Naive thymus-derived CD4-positive, alpha-beta T cell (primary cell): ENCODE data around the gene ZNF76. TPM values are rescaled to one million over a fixed set of nuclear protein-coding genes. Genes with fewer than 3 reads are reported as not detected.

ENCODE experiments used
- ATAC-seq: fragments of 150-1000 bp; cut with Tn5 transposase; 2 replicates; pipeline ENCODE4 v1.10.0; 2021; ENCODE audit warnings: mild to moderate bottlenecking, moderate library complexity
- CTCF ChIA-PET: fragments of 350-600 bp; sonication (Branson Sonifier 250); formaldehyde crosslinking; loops from one replicate; lab custom pipeline; 2021; ENCODE audit warnings: antibody characterized with exemption; lab: Charles Lee
- POLR2A ChIA-PET: fragments of 350-600 bp; sonication (Branson Sonifier 250); formaldehyde crosslinking; loops from one replicate; lab custom pipeline; 2021; ENCODE audit warnings: antibody characterized with exemption, inconsistent platforms; lab: Charles Lee
- DNase-seq, 9 donors: peaks; one replicate each; pipeline versions ENCODE4 v3.0.0 to v3.0.0-alpha.2; 2020 to 2022; ENCODE audit warnings: mixed read lengths in 1 of 9
- H3K27ac ChIP-seq: one replicate; pipeline ENCODE4 v1.7.0; 2013; ENCODE audit warnings: mild to moderate bottlenecking, low read depth, low read length, moderate library complexity
- H3K27me3 ChIP-seq, 2 donors: one replicate each; pipeline ENCODE4 v1.7.0; 2013; ENCODE audit warnings: low read length in 2 of 2, mild to moderate bottlenecking in 2 of 2, moderate library complexity in 2 of 2; ENCODE audit not compliant: control insufficient read depth in 2 of 2, insufficient read depth in 2 of 2
- H3K36me3 ChIP-seq, 3 experiments: 1 replicate in 2 of 3; 2 replicates in 1 of 3; pipeline ENCODE4 v1.7.0; 2013; ENCODE audit warnings: low read length in 3 of 3, mild to moderate bottlenecking in 3 of 3, moderate library complexity in 1 of 3; ENCODE audit not compliant: insufficient read depth in 3 of 3, control insufficient read depth in 2 of 3
- H3K4me1 ChIP-seq, 2 donors: one replicate each; pipeline ENCODE4 v1.7.0; 2013; ENCODE audit warnings: low read length in 2 of 2, mild to moderate bottlenecking in 2 of 2, moderate library complexity in 1 of 2; ENCODE audit not compliant: control insufficient read depth in 2 of 2, insufficient read depth in 2 of 2
- H3K4me3 ChIP-seq: 2 replicates; pipeline ENCODE4 v1.7.0; 2013; ENCODE audit warnings: mild to moderate bottlenecking, low read length
- H3K9me3 ChIP-seq, 3 experiments: 1 replicate in 2 of 3; 2 replicates in 1 of 3; pipeline ENCODE4 v1.7.0; 2013; ENCODE audit warnings: low read length in 3 of 3; ENCODE audit not compliant: control insufficient read depth in 2 of 3
- H3K27ac Mint-ChIP-seq, 9 donors: one replicate each; pipeline ENCODE4 v1.8.0; 2020 to 2022; ENCODE audit warnings: mixed read lengths in 9 of 9, mild to moderate bottlenecking in 8 of 9, moderate library complexity in 5 of 9, inconsistent platforms in 2 of 9
- H3K27me3 Mint-ChIP-seq, 5 donors: one replicate each; pipeline ENCODE4 v1.8.0; 2021 to 2022; ENCODE audit warnings: mixed read lengths in 5 of 5, mild to moderate bottlenecking in 1 of 5
- H3K36me3 Mint-ChIP-seq, 5 donors: one replicate each; pipeline ENCODE4 v1.8.0; 2020 to 2022; ENCODE audit warnings: mixed read lengths in 5 of 5, mild to moderate bottlenecking in 3 of 5, inconsistent platforms in 1 of 5
- H3K4me1 Mint-ChIP-seq, 7 donors: one replicate each; pipeline ENCODE4 v1.8.0; 2020 to 2022; ENCODE audit warnings: mixed read lengths in 7 of 7, mild to moderate bottlenecking in 3 of 7, inconsistent platforms in 1 of 7
- H3K4me3 Mint-ChIP-seq, 10 donors: one replicate each; pipeline ENCODE4 v1.8.0; 2020 to 2022; ENCODE audit warnings: mild to moderate bottlenecking in 10 of 10, mixed read lengths in 10 of 10, moderate library complexity in 6 of 10, inconsistent platforms in 2 of 10
- H3K9me3 Mint-ChIP-seq, 11 donors: one replicate each; pipeline ENCODE4 v1.8.0; 2020 to 2022; ENCODE audit warnings: mixed read lengths in 11 of 11, mild to moderate bottlenecking in 4 of 11, inconsistent platforms in 1 of 11, moderate library complexity in 1 of 11
- intact Hi-C, 2 donors: fragments of 100-400 bp; cut with micrococcal nuclease; formaldehyde crosslinking; loops; one replicate each; pipeline ENCODE4 v1.15.1; 2023
- polyA plus RNA-seq, 2 donors: library from polyadenylated mRNA; unstranded; fragments of 300-500 nt; fragmentation: Illumina TruSeq; gene quantifications; one replicate each; pipeline ENCODE4 v1.2.3, GENCODE V29; 2021
- total RNA-seq, 6 experiments: library from RNA in 5 of 6; stranded (reverse) in 5 of 6; gene quantifications; 1 replicate in 5 of 6; 2 replicates in 1 of 6; pipeline ENCODE4 v1.2.3 and lab custom pipeline; 2021 to 2026

Gene ZNF76
- total and polyA plus RNA-seq, 7 experiments from 2014 or later: 20.6 to 110 (median 76.1) TPM

DNA sequence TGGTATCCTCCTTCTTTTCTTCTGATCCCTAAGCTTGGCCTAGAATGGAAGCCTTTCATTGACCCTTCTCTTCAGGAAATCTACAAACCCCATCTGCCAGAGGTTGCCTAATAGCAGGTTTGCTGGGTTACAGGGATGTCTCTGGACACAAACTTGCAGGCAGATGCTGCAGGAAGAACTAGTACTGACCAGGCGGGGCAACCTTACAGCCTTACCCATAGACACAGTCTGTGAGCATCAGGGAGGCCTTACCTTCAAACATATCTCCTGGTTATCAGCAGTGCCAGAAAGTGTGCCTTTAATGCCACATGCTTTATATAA, 43.2 kb upstream of the ZNF76 start:
- no peak for ATAC-seq
- no peak overlapping the region for H3K27ac Mint-ChIP-seq
- intact Hi-C loops: no loop called here
- Histone ChIP-seq H3K27me3 (peaks cover 4 to 17% of the 10 kb centered on the region in 2 donors), H3K4me1 (no peaks in the 10 kb centered on the region), H3K36me3 (no peaks in the 10 kb centered on the region), H3K9me3 (no peaks in the 10 kb centered on the region), H3K27ac (no peak overlapping the region), H3K4me3 (no peak overlapping the region)
- peak overlapping the region in 1 of 10 donors; percentile 17 for H3K4me3 Mint-ChIP-seq
- ChIA-PET CTCF (no interaction called here), POLR2A (no interaction called here)
- no peak for DNase-seq
- H3K36me3 Mint-ChIP-seq: peaks cover 0 to 4% (median 0%) of the 10 kb centered on the region in 5 donors
- H3K9me3 Mint-ChIP-seq: no peaks in the 10 kb centered on the region
- H3K27me3 Mint-ChIP-seq: peaks cover 56 to 83% (median 64%) of the 10 kb centered on the region in 5 donors
- peaks cover 6 to 10% (median 7%) of the 10 kb centered on the region in 7 donors for H3K4me1 Mint-ChIP-seq

DNA sequence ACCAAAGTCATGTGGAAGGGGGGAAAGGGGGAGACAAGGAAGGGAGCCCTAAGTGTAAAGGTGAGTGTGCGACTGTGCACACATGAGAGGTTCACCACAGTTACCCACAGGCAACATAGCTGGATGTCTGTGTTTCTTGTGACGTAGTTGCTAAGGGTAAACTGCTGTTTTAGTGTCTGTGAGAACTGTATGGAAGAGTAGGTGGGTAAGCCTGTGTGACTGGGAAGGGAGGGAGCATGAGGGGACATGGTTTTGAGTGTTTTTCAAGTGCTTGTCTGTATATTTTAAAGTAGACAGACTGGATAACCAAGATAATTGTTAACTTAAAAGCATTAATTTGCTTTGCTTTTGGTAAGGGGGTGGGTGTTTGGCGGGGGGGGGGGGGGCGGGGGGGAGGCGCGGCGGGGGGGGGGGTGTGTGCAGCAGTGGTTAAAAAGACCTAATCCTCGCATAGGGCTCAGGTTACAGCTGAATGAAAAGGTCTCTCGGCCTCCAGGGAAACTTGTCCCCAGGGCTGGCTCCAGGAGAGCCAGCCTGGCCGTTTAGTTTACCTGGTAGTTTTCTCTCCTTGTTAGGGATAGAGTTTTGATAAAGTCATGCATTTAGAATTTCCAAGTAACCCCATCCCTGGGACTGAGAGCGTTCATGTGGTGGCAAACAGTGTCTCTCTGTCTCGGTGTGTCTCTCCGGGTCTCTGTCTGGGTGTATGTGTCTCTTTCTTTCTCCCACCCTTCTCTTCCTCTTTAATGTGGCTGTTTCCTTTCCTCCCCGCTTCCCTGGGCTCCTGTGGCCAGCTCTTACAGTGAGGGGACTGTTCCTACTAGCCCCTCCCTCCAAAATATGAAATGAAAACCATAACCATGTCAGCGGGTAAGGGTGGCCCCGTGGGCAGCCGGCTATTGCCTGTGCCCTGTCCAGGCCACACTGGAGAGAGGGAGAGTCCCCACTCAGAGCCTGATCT, 42.4 kb upstream of the ZNF76 start:
- DNase-seq: no peak
- POLR2A ChIA-PET: no interaction called here
- peaks cover 4 to 17% of the 10 kb centered on the region in 2 donors for H3K27me3 ChIP-seq

GRCh38 chr6:35218021-35218420, 41.5 kb upstream of the ZNF76 start:
- ATAC-seq: peak; percentile 20
- Histone ChIP-seq H3K36me3 (no peaks in the 10 kb centered on the region), H3K9me3 (no peaks in the 10 kb centered on the region), H3K4me1 (no peaks in the 10 kb centered on the region), H3K4me3 (no peak overlapping the region), H3K27me3 (peaks cover 4 to 17% of the 10 kb centered on the region in 2 donors), H3K27ac (no peak overlapping the region)
- CTCF ChIA-PET: interaction anchor here (1.4 kb wide), 2 partner anchors 12 kb away, joined by 4 read pairs; no protein-coding TSS in a partner anchor
- no peak overlapping the region for H3K4me3 Mint-ChIP-seq
- POLR2A ChIA-PET: no interaction called here
- H3K4me1 Mint-ChIP-seq: peaks cover 3 to 8% (median 4%) of the 10 kb centered on the region in 7 donors
- peaks cover 0 to 4% (median 0%) of the 10 kb centered on the region in 5 donors for H3K36me3 Mint-ChIP-seq
- intact Hi-C loops: no loop called here
- no peak overlapping the region for H3K27ac Mint-ChIP-seq
- H3K9me3 Mint-ChIP-seq: peaks cover 0 to 3% (median 0%) of the 10 kb centered on the region in 11 donors
- DNase-seq: no peak
- peaks cover 39 to 72% (median 50%) of the 10 kb centered on the region in 5 donors for H3K27me3 Mint-ChIP-seq

More for the DNA sequence above, 42.4 kb upstream of the ZNF76 start:
- ATAC-seq: no peak
- H3K36me3 ChIP-seq: no peaks in the 10 kb centered on the region
- Mint-ChIP-seq H3K36me3 (peaks cover 0 to 4% (median 0%) of the 10 kb centered on the region in 5 donors), H3K9me3 (peaks cover 0 to 3% (median 0%) of the 10 kb centered on the region in 11 donors), H3K4me3 (peak overlapping the region in 1 of 10 donors; percentile 3), H3K4me1 (peaks cover 6 to 10% (median 7%) of the 10 kb centered on the region in 7 donors), H3K27ac (no peak overlapping the region), H3K27me3 (peaks cover 48 to 79% (median 59%) of the 10 kb centered on the region in 5 donors)
- no peaks in the 10 kb centered on the region for H3K9me3 ChIP-seq
- intact Hi-C loops: no loop called here
- CTCF ChIA-PET: interaction anchor here (0.8 to 1.4 kb wide), 2 partner anchors 12 to 13 kb away, joined by 4 read pairs; no protein-coding TSS in a partner anchor
- H3K4me1 ChIP-seq: no peaks in the 10 kb centered on the region
- no peak overlapping the region for H3K4me3 ChIP-seq
- H3K27ac ChIP-seq: no peak overlapping the region

- POLR2A ChIA-PET: no interaction called here
- CTCF ChIA-PET: interaction anchor here (1.4 kb wide), 2 partner anchors 11 to 12 kb away, joined by 4 read pairs; no protein-coding TSS in a partner anchor
- intact Hi-C loops: no loop called here
- DNase-seq: no peak
- Mint-ChIP-seq H3K36me3 (peaks cover 0 to 4% (median 0%) of the 10 kb centered on the region in 5 donors), H3K9me3 (peaks cover 0 to 3% (median 0%) of the 10 kb centered on the region in 11 donors), H3K27ac (no peak overlapping the region), H3K4me1 (peaks cover 0 to 6% (median 0%) of the 10 kb centered on the region in 7 donors), H3K27me3 (peaks cover 35 to 68% (median 47%) of the 10 kb centered on the region in 5 donors), H3K4me3 (no peak overlapping the region)
- Histone ChIP-seq H3K4me1 (no peaks in the 10 kb centered on the region), H3K27ac (no peak overlapping the region), H3K9me3 (no peaks in the 10 kb centered on the region), H3K36me3 (no peaks in the 10 kb centered on the region), H3K4me3 (no peak overlapping the region), H3K27me3 (peaks cover 4 to 13% of the 10 kb centered on the region in 2 donors)
- no peak for ATAC-seq
Observed at GRCh38 chr6:35218456-35218855, 41.1 kb upstream of the ZNF76 start.

DNA sequence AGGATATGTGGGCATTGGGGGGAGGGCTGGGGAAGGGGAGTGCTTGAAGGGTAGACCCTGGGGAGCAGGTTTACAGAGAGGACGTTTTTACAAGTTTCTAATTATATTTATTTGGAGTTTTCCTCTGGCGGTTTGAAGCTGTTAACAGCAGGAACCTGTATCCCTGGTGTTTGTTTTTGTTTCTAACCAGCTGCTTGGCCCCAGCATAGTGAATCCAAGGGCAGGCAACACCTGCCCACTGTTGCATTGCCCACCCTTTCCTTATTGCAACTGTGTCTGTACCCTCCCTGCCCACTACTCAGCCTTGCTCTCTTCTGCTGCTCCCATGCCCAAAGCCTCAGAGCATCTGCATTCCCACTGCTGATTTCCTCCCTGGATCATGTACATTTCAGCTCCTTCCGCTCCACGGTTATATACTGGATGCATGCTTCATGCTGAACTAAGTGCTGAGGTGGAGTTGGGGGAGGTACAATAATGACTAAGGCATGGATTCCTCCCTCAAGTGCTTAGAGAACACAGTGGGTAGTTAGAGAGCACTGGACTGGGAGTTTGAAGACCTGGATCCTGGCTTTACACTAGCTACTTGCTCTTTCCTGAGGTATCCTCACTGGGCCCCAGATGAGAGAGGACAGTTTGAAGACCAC, 39.7 kb upstream of the ZNF76 start:
- Mint-ChIP-seq H3K4me1 (peaks cover 0 to 3% (median 0%) of the 10 kb centered on the region in 7 donors), H3K27ac (no peak overlapping the region), H3K9me3 (peaks cover 0 to 3% (median 0%) of the 10 kb centered on the region in 11 donors), H3K4me3 (no peak overlapping the region), H3K27me3 (peaks cover 34 to 66% (median 46%) of the 10 kb centered on the region in 5 donors), H3K36me3 (peaks cover 0 to 4% (median 0%) of the 10 kb centered on the region in 5 donors)
- ChIA-PET POLR2A (interaction anchor here (1.2 kb wide), 1 partner anchor 10 kb away, joined by 3 read pairs; no protein-coding TSS in a partner anchor), CTCF (interaction anchor here (1.4 kb wide), 1 partner anchor 14 kb away, joined by 4 read pairs; no protein-coding TSS in a partner anchor)
- no peaks in the 10 kb centered on the region for H3K4me1 ChIP-seq
- H3K9me3 ChIP-seq: no peaks in the 10 kb centered on the region
- H3K27me3 ChIP-seq: peaks cover 4 to 6% of the 10 kb centered on the region in 2 donors
- no peaks in the 10 kb centered on the region for H3K36me3 ChIP-seq
- DNase-seq (no peak), ATAC-seq (no peak)
- no peak overlapping the region for H3K4me3 ChIP-seq
- intact Hi-C loops: no loop called here
- H3K27ac ChIP-seq: no peak overlapping the region

- ATAC-seq: no peak
- intact Hi-C loops: no loop called here
- H3K27ac ChIP-seq: no peak overlapping the region
- DNase-seq: no peak
- peaks cover 0 to 4% (median 0%) of the 10 kb centered on the region in 5 donors for H3K36me3 Mint-ChIP-seq
- no peak overlapping the region for H3K4me3 Mint-ChIP-seq
- H3K27me3 Mint-ChIP-seq: peaks cover 25 to 57% (median 37%) of the 10 kb centered on the region in 5 donors
- H3K27ac Mint-ChIP-seq: no peak overlapping the region
- H3K9me3 Mint-ChIP-seq: peaks cover 0 to 3% (median 0%) of the 10 kb centered on the region in 11 donors
- no peaks in the 10 kb centered on the region for H3K9me3 ChIP-seq
- no peaks in the 10 kb centered on the region for H3K36me3 ChIP-seq
- CTCF ChIA-PET: no interaction called here
- H3K4me1 Mint-ChIP-seq: peaks cover 0 to 2% (median 0%) of the 10 kb centered on the region in 7 donors
- POLR2A ChIA-PET: interaction anchor here (1.2 kb wide), 1 partner anchor 9 kb away, joined by 3 read pairs; no protein-coding TSS in a partner anchor
- no peaks in the 10 kb centered on the region for H3K4me1 ChIP-seq
- peaks cover 0 to 4% of the 10 kb centered on the region in 2 donors for H3K27me3 ChIP-seq
- no peak overlapping the region for H3K4me3 ChIP-seq
Observed at GRCh38 chr6:35220711-35221110, 38.8 kb upstream of the ZNF76 start.
